B cell (primary cell): Measurements from ENCODE around the gene BEND2. TPM values are rescaled to one million over a fixed set of nuclear protein-coding genes. Genes with fewer than 3 reads are reported as not detected.

Experiments used
- ATAC-seq: fragments of 200-7000 bp; cut with Tn5 transposase; one replicate; pipeline ENCODE4 v1.10.0; 2021; ENCODE audit warnings: low read depth, mild to moderate bottlenecking, moderate number of reproducible peaks, moderate library complexity
- CTCF ChIA-PET: fragments of 350-600 bp; sonication (Branson Sonifier 250); formaldehyde crosslinking; loops from one replicate; lab custom pipeline; 2021; ENCODE audit warnings: antibody characterized with exemption, inconsistent platforms; lab: Charles Lee
- POLR2A ChIA-PET: fragments of 350-600 bp; sonication (Branson Sonifier 250); formaldehyde crosslinking; loops from one replicate; lab custom pipeline; 2021; ENCODE audit warnings: antibody characterized with exemption; lab: Charles Lee
- DNase-seq: peaks from one replicate; pipeline ENCODE4 v3.0.0; 2013
- H2AFZ ChIP-seq: 2 replicates; pipeline ENCODE4 v1.6.1; 2012; ENCODE audit warnings: mild to moderate bottlenecking, low read depth, low read length; ENCODE audit not compliant: insufficient read depth, poor library complexity, severe bottlenecking
- H3K27ac ChIP-seq, 2 donors: 1 replicate in 1 of 2; 2 replicates in 1 of 2; pipeline ENCODE4 v1.5.1; 2012 to 2013; ENCODE audit warnings: low read length in 2 of 2, mild to moderate bottlenecking in 2 of 2, moderate library complexity in 1 of 2
- H3K27me3 ChIP-seq, 4 experiments: fragments of 200-600 bp in 1 of 4; sonication (generic) in 1 of 4; replicated peaks in 1 of 4; 1 replicate in 2 of 4; 2 replicates in 2 of 4; pipeline versions ENCODE4 v1.6.1 to v1.7.0; 2013 to 2016; ENCODE audit warnings: low read length in 3 of 4, mild to moderate bottlenecking in 2 of 4, mixed read lengths in 1 of 4, moderate library complexity in 1 of 4; ENCODE audit not compliant: insufficient read depth in 4 of 4, control insufficient read depth in 3 of 4; ENCODE audit errors: control extremely low read depth in 1 of 4
- H3K36me3 ChIP-seq, 2 experiments: replicated peaks in 1 of 2; 1 replicate in 1 of 2; 2 replicates in 1 of 2; pipeline versions ENCODE4 v1.6.1 to v1.7.1; 2013; ENCODE audit warnings: low read length in 1 of 2; ENCODE audit not compliant: insufficient read depth in 2 of 2, control insufficient read depth in 1 of 2; ENCODE audit errors: control extremely low read depth in 1 of 2, extremely low read depth in 1 of 2
- H3K4me1 ChIP-seq, 2 donors: fragments of 200-600 bp in 1 of 2; sonication (generic) in 1 of 2; 1 replicate in 1 of 2; 2 replicates in 1 of 2; pipeline versions ENCODE4 v1.5.1 to v1.6.1; 2013 to 2017; ENCODE audit warnings: low read length in 2 of 2; ENCODE audit not compliant: control insufficient read depth in 2 of 2, insufficient read depth in 2 of 2
- H3K4me2 ChIP-seq: replicated peaks from 2 replicates; pipeline ENCODE3; 2012; ENCODE audit warnings: mild to moderate bottlenecking, low read depth, low read length; ENCODE audit not compliant: poor library complexity, severe bottlenecking
- H3K4me3 ChIP-seq, 5 experiments: fragments of 200-600 bp in 1 of 5; sonication (generic) in 1 of 5; 1 replicate in 3 of 5; 2 replicates in 2 of 5; pipeline versions ENCODE4 v1.5.1 to v1.7.0; 2011 to 2016; ENCODE audit warnings: low read length in 4 of 5, mild to moderate bottlenecking in 4 of 5, low read depth in 2 of 5, control low read depth in 1 of 5, moderate library complexity in 1 of 5; ENCODE audit not compliant: insufficient read depth in 1 of 5; ENCODE audit errors: control extremely low read depth in 1 of 5, extremely low read depth in 1 of 5
- H3K79me2 ChIP-seq: fragments of 200-600 bp; sonication (generic); one replicate; pipeline ENCODE4 v1.6.0; 2016; ENCODE audit warnings: low read length; ENCODE audit not compliant: control insufficient read depth, insufficient read depth
- H3K9ac ChIP-seq: fragments of 200-600 bp; sonication (generic); 2 replicates; pipeline ENCODE4 v1.6.1; 2017; ENCODE audit warnings: mild to moderate bottlenecking, low read length, moderate library complexity
- H3K9me3 ChIP-seq, 3 donors: one replicate each; pipeline versions ENCODE4 v1.6.1 to v1.7.1; 2013; ENCODE audit warnings: low read length in 2 of 3; ENCODE audit not compliant: control insufficient read depth in 2 of 3, insufficient read depth in 1 of 3; ENCODE audit errors: control extremely low read depth in 1 of 3
- H4K20me1 ChIP-seq: 2 replicates; pipeline ENCODE4 v1.6.0; 2012; ENCODE audit warnings: mild to moderate bottlenecking, low read length; ENCODE audit not compliant: insufficient read depth, control insufficient read depth, poor library complexity, severe bottlenecking
- H3K27ac Mint-ChIP-seq: one replicate; pipeline ENCODE4 v1.8.0; 2021; ENCODE audit warnings: mixed read lengths
- H3K27me3 Mint-ChIP-seq: one replicate; pipeline ENCODE4 v1.8.0; 2021; ENCODE audit warnings: mixed read lengths
- H3K4me1 Mint-ChIP-seq: one replicate; pipeline ENCODE4 v1.8.0; 2021; ENCODE audit warnings: mixed read lengths
- H3K4me3 Mint-ChIP-seq: one replicate; pipeline ENCODE4 v1.8.0; 2021; ENCODE audit warnings: mixed read lengths
- H3K9me3 Mint-ChIP-seq: one replicate; pipeline ENCODE4 v1.8.0; 2022; ENCODE audit warnings: mixed read lengths; ENCODE audit not compliant: insufficient read depth
- EZH2 ChIP-seq: IDR thresholded peaks from 2 replicates; pipeline ENCODE4 v1.6.1; 2012; ENCODE audit warnings: borderline replicate concordance, low read depth, mild to moderate bottlenecking, moderate library complexity, low read length; ENCODE audit not compliant: insufficient read depth, poor library complexity, severe bottlenecking
- WGBS: methylation state at CpG from one replicate; pipeline ENCODE4 v1.1.5; 2013; ENCODE audit warnings: missing lambda C conversion rate; ENCODE audit not compliant: insufficient coverage; 5-methylcytosine and 5-hydroxymethylcytosine counted together
- intact Hi-C: fragments of 100-400 bp; cut with micrococcal nuclease; formaldehyde crosslinking; loops from one replicate; pipeline ENCODE4 v1.10.0; 2022
- polyA plus RNA-seq: library from polyadenylated mRNA; depleted of rRNA; stranded (reverse); fragments of >200 nt; gene quantifications from 2 replicates; pipeline ENCODE4 v1.2.3, GENCODE V29; 2012
- total RNA-seq, 2 donors: library from RNA; stranded (reverse); fragments of 120-200 nt in 1 of 2; gene quantifications; 1 replicate in 1 of 2; 2 replicates in 1 of 2; pipeline versions ENCODE4 v1.2.3 to v1.2.4, GENCODE V29; 2013 to 2022
- TF ChIP-seq, protein P1 (sequence below): fragments of 200-600 bp; IDR thresholded peaks from one replicate; pipeline ENCODE4 v1.8.0; 2022; ENCODE audit warnings: antibody characterized with exemption, mild to moderate bottlenecking

Gene BEND2
- total and polyA plus RNA-seq, 2 donors (not counting 1 experiment from before 2014, with no cell fraction given) = not detected

DNA sequence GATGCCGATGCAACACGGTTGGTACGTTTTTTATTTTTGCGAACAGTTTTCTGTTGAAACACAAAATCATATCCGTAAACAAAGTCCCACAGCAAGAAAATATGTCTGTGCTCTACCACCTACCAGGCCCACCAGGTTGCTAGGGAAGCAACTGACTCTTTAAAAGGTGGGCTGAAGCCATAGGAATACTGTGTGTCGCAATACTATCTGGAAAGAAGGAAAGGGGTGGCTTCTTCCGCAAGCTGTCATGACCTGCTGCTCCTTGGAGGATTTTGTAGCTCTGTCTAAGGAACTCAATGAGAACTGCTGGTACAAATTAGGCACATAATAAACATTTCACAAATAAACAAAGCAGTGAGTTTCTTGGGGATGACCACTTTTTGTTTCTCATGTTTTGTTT lies 46.5 kb downstream of the BEND2 start:
- TF ChIP-seq, protein P1, sequence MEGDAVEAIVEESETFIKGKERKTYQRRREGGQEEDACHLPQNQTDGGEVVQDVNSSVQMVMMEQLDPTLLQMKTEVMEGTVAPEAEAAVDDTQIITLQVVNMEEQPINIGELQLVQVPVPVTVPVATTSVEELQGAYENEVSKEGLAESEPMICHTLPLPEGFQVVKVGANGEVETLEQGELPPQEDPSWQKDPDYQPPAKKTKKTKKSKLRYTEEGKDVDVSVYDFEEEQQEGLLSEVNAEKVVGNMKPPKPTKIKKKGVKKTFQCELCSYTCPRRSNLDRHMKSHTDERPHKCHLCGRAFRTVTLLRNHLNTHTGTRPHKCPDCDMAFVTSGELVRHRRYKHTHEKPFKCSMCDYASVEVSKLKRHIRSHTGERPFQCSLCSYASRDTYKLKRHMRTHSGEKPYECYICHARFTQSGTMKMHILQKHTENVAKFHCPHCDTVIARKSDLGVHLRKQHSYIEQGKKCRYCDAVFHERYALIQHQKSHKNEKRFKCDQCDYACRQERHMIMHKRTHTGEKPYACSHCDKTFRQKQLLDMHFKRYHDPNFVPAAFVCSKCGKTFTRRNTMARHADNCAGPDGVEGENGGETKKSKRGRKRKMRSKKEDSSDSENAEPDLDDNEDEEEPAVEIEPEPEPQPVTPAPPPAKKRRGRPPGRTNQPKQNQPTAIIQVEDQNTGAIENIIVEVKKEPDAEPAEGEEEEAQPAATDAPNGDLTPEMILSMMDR = no peak
- TF ChIP-seq EZH2 = no peak
- no peak overlapping the region for H3K27ac Mint-ChIP-seq
- ATAC-seq (no peak), DNase-seq (no peak)
- no peaks in the 10 kb centered on the region for H3K36me3 ChIP-seq
- 100% methylated on average over 4 of the region's 7 CpGs for WGBS
- H3K4me2 ChIP-seq = no peak overlapping the region
- H3K27ac ChIP-seq = no peak overlapping the region
- no peak overlapping the region for H3K4me3 ChIP-seq
- H3K9ac ChIP-seq = no peak overlapping the region
- H3K9me3 Mint-ChIP-seq = no peaks in the 10 kb centered on the region
- no peaks in the 10 kb centered on the region for H3K79me2 ChIP-seq
- no peaks in the 10 kb centered on the region for H3K4me1 Mint-ChIP-seq
- H3K4me3 Mint-ChIP-seq = no peak overlapping the region
- H3K27me3 ChIP-seq = no peaks in the 10 kb centered on the region
- no peaks in the 10 kb centered on the region for H4K20me1 ChIP-seq
- H3K27me3 Mint-ChIP-seq = no peaks in the 10 kb centered on the region
- H3K9me3 ChIP-seq = no peaks in the 10 kb centered on the region
- no peak overlapping the region for H2AFZ ChIP-seq
- H3K4me1 ChIP-seq = no peaks in the 10 kb centered on the region
- ChIA-PET CTCF (no interaction called here), POLR2A (no interaction called here)
- intact Hi-C loops = no loop called here

DNA sequence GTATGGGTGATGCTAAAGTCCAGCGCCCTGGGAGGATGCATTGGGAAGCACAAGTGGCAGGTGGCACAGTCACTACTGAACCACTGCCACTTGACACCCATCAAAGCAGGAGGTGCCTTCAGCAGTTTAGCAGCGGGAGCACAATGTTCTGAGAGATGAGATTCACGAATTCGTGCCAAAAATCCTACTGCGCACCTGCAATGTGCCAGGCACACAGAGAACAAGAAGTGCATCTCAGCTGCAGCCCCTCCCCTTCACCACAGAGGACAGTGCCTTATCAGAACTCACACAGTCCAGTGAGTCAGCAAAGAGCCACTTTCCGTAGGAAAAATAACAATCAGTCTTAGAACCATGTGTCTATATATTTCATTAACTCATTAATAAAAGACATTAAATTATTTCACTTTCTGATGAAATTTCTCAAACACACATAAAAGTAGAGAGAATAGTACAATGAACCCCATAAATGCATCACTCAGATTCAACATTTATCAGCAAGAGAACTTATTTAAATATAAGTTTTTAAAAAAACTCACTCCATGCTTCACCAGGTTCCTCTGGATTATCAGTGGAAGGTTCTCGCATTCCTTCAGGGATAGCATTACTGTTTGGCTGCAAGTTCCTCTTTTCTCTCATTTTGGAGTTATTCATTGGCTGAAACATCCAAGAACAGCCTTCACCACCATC lies 47.0 kb downstream of the BEND2 start:
- Histone ChIP-seq H3K4me2 (no peak overlapping the region), H3K4me1 (no peaks in the 10 kb centered on the region), H3K9ac (no peak overlapping the region), H3K4me3 (no peak overlapping the region), H4K20me1 (no peaks in the 10 kb centered on the region), H3K27ac (no peak overlapping the region), H2AFZ (no peak overlapping the region), H3K9me3 (no peaks in the 10 kb centered on the region), H3K36me3 (no peaks in the 10 kb centered on the region), H3K27me3 (no peaks in the 10 kb centered on the region), H3K79me2 (no peaks in the 10 kb centered on the region)
- ChIA-PET CTCF (no interaction called here), POLR2A (no interaction called here)
- Mint-ChIP-seq H3K4me3 (no peak overlapping the region), H3K9me3 (no peaks in the 10 kb centered on the region), H3K27me3 (no peaks in the 10 kb centered on the region), H3K4me1 (no peaks in the 10 kb centered on the region), H3K27ac (no peak overlapping the region)
- intact Hi-C loops = no loop called here
- no peak for ATAC-seq
- 20% methylated on average over 3 of the region's 7 CpGs for WGBS
- TF ChIP-seq EZH2 = no peak
- TF ChIP-seq, protein P1 = no peak
- DNase-seq = no peak
